HCT116 (cell line): Measurements from ENCODE around the gene UVSSA. TPM values are rescaled to one million over a fixed set of nuclear protein-coding genes. Genes with fewer than 3 reads are reported as not detected.

Source experiments
- ATAC-seq: fragments of 200-7000 bp; cut with Tn5 transposase; 2 replicates; pipeline ENCODE4 v1.9.1; 2020; ENCODE audit warnings: mild to moderate bottlenecking, moderate library complexity
- BruUV-seq: library from RNA; stranded (reverse); fragments of 400-500 nt; replicated peaks from 2 replicates; lab custom pipeline; 2021; lab: Mats Ljungman, UMichigan
- CTCF ChIA-PET: fragments of 300-600 bp; sonication (Branson Sonifier 250); formaldehyde crosslinking; loops from one replicate; lab custom pipeline; 2021; ENCODE audit warnings: antibody characterized with exemption; lab: Charles Lee
- POLR2A ChIA-PET: fragments of 300-600, 350-600 bp; sonication (Branson Sonifier 250); formaldehyde crosslinking; loops from one replicate; lab custom pipeline; 2021; ENCODE audit warnings: antibody characterized with exemption; lab: Charles Lee
- RAD21 ChIA-PET, 2 experiments: fragments of 300-600 bp; sonication (Branson Sonifier 250); formaldehyde crosslinking; loops; one replicate each; lab custom pipeline; 2023; ENCODE audit warnings: low total read pairs in 2 of 2; ENCODE audit not compliant: uncharacterized antibody in 2 of 2, unreplicated experiment in 2 of 2, low non-redundant PET in 1 of 2; lab: Charles Lee
- DNase-seq: peaks from one replicate; pipeline ENCODE4 v3.0.0-alpha.2; 2010; ENCODE audit warnings: low read depth, low spot score
- H2AFZ ChIP-seq: fragments of 200-600 bp; shearing (Covaris generic), sonication (generic); 2 replicates; pipeline ENCODE4 v1.6.1; 2017; ENCODE audit warnings: low read depth, mixed run types, mixed read lengths, antibody characterized with exemption, low read length; ENCODE audit not compliant: poor library complexity, severe bottlenecking
- H3K27ac ChIP-seq: 2 replicates; pipeline ENCODE4 v1.5.1; 2012; ENCODE audit warnings: low read depth, low read length
- H3K27me3 ChIP-seq: fragments of 200-600 bp; sonication (generic); 2 replicates; pipeline ENCODE4 v1.6.1; 2016; ENCODE audit warnings: mixed run types, low read length, mixed read lengths; ENCODE audit not compliant: insufficient read depth
- H3K36me3 ChIP-seq, 2 experiments: fragments of 200-500 bp in 1 of 2; fragments of 200-600 bp in 1 of 2; sonication (Bioruptor generic) in 1 of 2; sonication (generic) in 1 of 2; 2 replicates each; pipeline versions ENCODE4 v1.5.1 to v1.6.1; 2014 to 2016; ENCODE audit warnings: low read length in 2 of 2, inconsistent platforms in 1 of 2, mixed read lengths in 1 of 2, mixed run types in 1 of 2; ENCODE audit not compliant: insufficient read depth in 2 of 2, control insufficient read depth in 1 of 2
- H3K4me1 ChIP-seq, 2 experiments: fragments of 200-600 bp in 1 of 2; sonication (generic) in 1 of 2; 2 replicates each; pipeline versions ENCODE4 v1.5.1 to v1.6.1; 2012 to 2017; ENCODE audit warnings: low read length in 2 of 2, inconsistent platforms in 1 of 2, mild to moderate bottlenecking in 1 of 2, mixed read lengths in 1 of 2, mixed run types in 1 of 2, moderate library complexity in 1 of 2; ENCODE audit not compliant: insufficient read depth in 2 of 2, control insufficient read depth in 1 of 2
- H3K4me2 ChIP-seq: fragments of 200-600 bp; sonication (generic); 2 replicates; pipeline ENCODE4 v1.6.1; 2017; ENCODE audit warnings: mixed run types, low read length, mixed read lengths
- H3K4me3 ChIP-seq, 2 experiments: fragments of 200-600 bp in 1 of 2; sonication (generic) in 1 of 2; replicated peaks in 1 of 2; 2 replicates each; pipeline ENCODE4 v1.5.1; 2011 to 2016; ENCODE audit warnings: low read length in 2 of 2, control low read depth in 1 of 2, low read depth in 1 of 2, mild to moderate bottlenecking in 1 of 2, mixed read lengths in 1 of 2, mixed run types in 1 of 2
- H3K79me2 ChIP-seq: fragments of 200-600 bp; sonication (generic); 2 replicates; pipeline ENCODE4 v1.6.1; 2017; ENCODE audit warnings: mild to moderate bottlenecking, mixed run types, low read length, moderate library complexity, mixed read lengths; ENCODE audit not compliant: insufficient read depth
- H3K9ac ChIP-seq: fragments of 200-600 bp; sonication (generic); 2 replicates; pipeline ENCODE4 v1.6.1; 2016; ENCODE audit warnings: low read length, mixed read lengths
- H3K9me2 ChIP-seq: fragments of 200-600 bp; sonication (generic), shearing (Covaris generic); 2 replicates; pipeline ENCODE4 v1.6.1; 2017; ENCODE audit warnings: mixed run types, mild to moderate bottlenecking, moderate library complexity; ENCODE audit not compliant: insufficient read depth
- H3K9me3 ChIP-seq, 2 experiments: fragments of 200-500 bp in 1 of 2; fragments of 200-600 bp in 1 of 2; sonication (Bioruptor generic) in 1 of 2; sonication (generic) in 1 of 2; 2 replicates each; pipeline ENCODE4 v1.6.1; 2014 to 2017; ENCODE audit warnings: low read length in 2 of 2, mixed read lengths in 2 of 2, inconsistent platforms in 1 of 2, low read depth in 1 of 2, mild to moderate bottlenecking in 1 of 2, mixed run types in 1 of 2, moderate library complexity in 1 of 2; ENCODE audit not compliant: control insufficient read depth in 1 of 2, insufficient read depth in 1 of 2
- H4K20me1 ChIP-seq: fragments of 200-600 bp; sonication (generic), shearing (Covaris generic); 2 replicates; pipeline ENCODE4 v1.6.1; 2017; ENCODE audit warnings: mixed run types, mild to moderate bottlenecking, moderate library complexity; ENCODE audit not compliant: insufficient read depth
- CBX3 ChIP-seq: IDR thresholded peaks from 2 replicates; pipeline ENCODE4 v1.6.1; 2012; ENCODE audit warnings: low read depth
- EGR1 ChIP-seq: IDR thresholded peaks from 2 replicates; pipeline ENCODE4 v1.6.1; 2012; ENCODE audit warnings: low read depth
- EZH2 ChIP-seq: fragments of 200-600 bp; sonication (generic); IDR thresholded peaks from 2 replicates; pipeline ENCODE4 v1.6.1; 2017; ENCODE audit warnings: antibody characterized with exemption, mixed run types
- JUND ChIP-seq: IDR thresholded peaks from 2 replicates; pipeline ENCODE4 v1.6.1; 2012
- POLR2AphosphoS5 ChIP-seq: IDR thresholded peaks from 2 replicates; pipeline ENCODE4 v1.6.1; 2011; ENCODE audit warnings: mild to moderate bottlenecking, low read depth, low read length, moderate library complexity
- RAD21 ChIP-seq: IDR thresholded peaks from 2 replicates; pipeline ENCODE4 v1.6.1; 2012; ENCODE audit warnings: low read depth, mild to moderate bottlenecking
- SIN3A ChIP-seq: IDR thresholded peaks from 2 replicates; pipeline ENCODE4 v1.6.1; 2012; ENCODE audit warnings: low read depth
- SRF ChIP-seq: IDR thresholded peaks from 2 replicates; pipeline ENCODE4 v1.6.1; 2012; ENCODE audit warnings: low read depth
- TCF7L2 ChIP-seq: IDR thresholded peaks from 2 replicates; pipeline ENCODE4 v1.7.0; 2011; ENCODE audit warnings: borderline replicate concordance, inconsistent platforms; ENCODE audit not compliant: insufficient read depth, insufficient read length; ENCODE audit errors: extremely low read depth
- YY1 ChIP-seq: IDR thresholded peaks from 2 replicates; pipeline ENCODE4 v1.6.1; 2011; ENCODE audit warnings: low read length, low read depth, moderate library complexity, mild to moderate bottlenecking; ENCODE audit not compliant: insufficient replicate concordance; ENCODE audit errors: extremely low read depth
- ZFX ChIP-seq: fragments of 450-650 bp; IDR thresholded peaks from 2 replicates; pipeline ENCODE4 v1.6.1; 2017
- ZNF274 ChIP-seq: fragments of 200-500 bp; sonication (Bioruptor generic); IDR thresholded peaks from 2 replicates; pipeline ENCODE4 v1.6.1; 2014; ENCODE audit warnings: mild to moderate bottlenecking, low read depth, low read length, inconsistent platforms
- intact Hi-C: fragments of 100-400 bp; cut with micrococcal nuclease; formaldehyde crosslinking; loops from 2 replicates; pipeline ENCODE4 v1.10.0; 2022
- total RNA-seq: library from RNA; stranded (reverse); gene quantifications from one replicate; pipeline ENCODE4 v1.2.1, GENCODE V29; 2021; ENCODE audit not compliant: unreplicated experiment
- TF ChIP-seq, protein P1 (sequence below): IDR thresholded peaks from 2 replicates; pipeline ENCODE4 v1.6.1; 2011; ENCODE audit warnings: mild to moderate bottlenecking, low read length, moderate library complexity; ENCODE audit not compliant: insufficient replicate concordance; ENCODE audit errors: extremely low read depth
- TF ChIP-seq, protein P2 (sequence below), 3 experiments: fragments of 200-600 bp in 1 of 3; sonication (generic) in 1 of 3; IDR thresholded peaks in 2 of 3; conservative IDR thresholded peaks in 1 of 3; 2 replicates each; pipeline ENCODE4 v1.5.1; 2012 to 2017; ENCODE audit warnings: low read depth in 2 of 3, low read length in 2 of 3, antibody characterized with exemption in 1 of 3, borderline replicate concordance in 1 of 3, control low read depth in 1 of 3, mild to moderate bottlenecking in 1 of 3, mixed read lengths in 1 of 3, mixed run types in 1 of 3, moderate library complexity in 1 of 3; ENCODE audit not compliant: insufficient read depth in 1 of 3

UVSSA gene
- total RNA-seq, 1 experiment from 2014 or later, result 30.5 TPM

- H3K4me3 ChIP-seq, result no peak overlapping the region
- no peaks in the 10 kb centered on the region for H3K27me3 ChIP-seq
- POLR2A ChIA-PET, result no interaction called here
- DNase-seq (no peak), ATAC-seq (no peak)
- H3K4me2 ChIP-seq, result no peak overlapping the region
- H3K27ac ChIP-seq, result no peak overlapping the region
- CTCF ChIA-PET, result no interaction called here
- H3K79me2 ChIP-seq, result no peaks in the 10 kb centered on the region
- intact Hi-C loops, result no loop called here
- H3K9ac ChIP-seq, result no peak overlapping the region
- H3K9me2 ChIP-seq, result no peaks in the 10 kb centered on the region
- H3K4me1 ChIP-seq, result no peaks in the 10 kb centered on the region
- no TSS peak for BruUV-seq
- peaks cover 0 to 9% of the 10 kb centered on the region in 2 experiments; a peak in 1 of 4 replicates for H3K9me3 ChIP-seq
- no peak overlapping the region for H2AFZ ChIP-seq
- no peak for TF ChIP-seq SIN3A
- TF ChIP-seq ZFX, result no peak
- TF ChIP-seq EZH2, result no peak
- TF ChIP-seq SRF, result no peak
- TF ChIP-seq EGR1, result no peak
- TF ChIP-seq, protein P1, sequence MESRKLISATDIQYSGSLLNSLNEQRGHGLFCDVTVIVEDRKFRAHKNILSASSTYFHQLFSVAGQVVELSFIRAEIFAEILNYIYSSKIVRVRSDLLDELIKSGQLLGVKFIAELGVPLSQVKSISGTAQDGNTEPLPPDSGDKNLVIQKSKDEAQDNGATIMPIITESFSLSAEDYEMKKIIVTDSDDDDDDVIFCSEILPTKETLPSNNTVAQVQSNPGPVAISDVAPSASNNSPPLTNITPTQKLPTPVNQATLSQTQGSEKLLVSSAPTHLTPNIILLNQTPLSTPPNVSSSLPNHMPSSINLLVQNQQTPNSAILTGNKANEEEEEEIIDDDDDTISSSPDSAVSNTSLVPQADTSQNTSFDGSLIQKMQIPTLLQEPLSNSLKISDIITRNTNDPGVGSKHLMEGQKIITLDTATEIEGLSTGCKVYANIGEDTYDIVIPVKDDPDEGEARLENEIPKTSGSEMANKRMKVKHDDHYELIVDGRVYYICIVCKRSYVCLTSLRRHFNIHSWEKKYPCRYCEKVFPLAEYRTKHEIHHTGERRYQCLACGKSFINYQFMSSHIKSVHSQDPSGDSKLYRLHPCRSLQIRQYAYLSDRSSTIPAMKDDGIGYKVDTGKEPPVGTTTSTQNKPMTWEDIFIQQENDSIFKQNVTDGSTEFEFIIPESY, result no peak
- TF ChIP-seq CBX3, result no peak
- no peak for TF ChIP-seq RAD21
- TF ChIP-seq, protein P2, sequence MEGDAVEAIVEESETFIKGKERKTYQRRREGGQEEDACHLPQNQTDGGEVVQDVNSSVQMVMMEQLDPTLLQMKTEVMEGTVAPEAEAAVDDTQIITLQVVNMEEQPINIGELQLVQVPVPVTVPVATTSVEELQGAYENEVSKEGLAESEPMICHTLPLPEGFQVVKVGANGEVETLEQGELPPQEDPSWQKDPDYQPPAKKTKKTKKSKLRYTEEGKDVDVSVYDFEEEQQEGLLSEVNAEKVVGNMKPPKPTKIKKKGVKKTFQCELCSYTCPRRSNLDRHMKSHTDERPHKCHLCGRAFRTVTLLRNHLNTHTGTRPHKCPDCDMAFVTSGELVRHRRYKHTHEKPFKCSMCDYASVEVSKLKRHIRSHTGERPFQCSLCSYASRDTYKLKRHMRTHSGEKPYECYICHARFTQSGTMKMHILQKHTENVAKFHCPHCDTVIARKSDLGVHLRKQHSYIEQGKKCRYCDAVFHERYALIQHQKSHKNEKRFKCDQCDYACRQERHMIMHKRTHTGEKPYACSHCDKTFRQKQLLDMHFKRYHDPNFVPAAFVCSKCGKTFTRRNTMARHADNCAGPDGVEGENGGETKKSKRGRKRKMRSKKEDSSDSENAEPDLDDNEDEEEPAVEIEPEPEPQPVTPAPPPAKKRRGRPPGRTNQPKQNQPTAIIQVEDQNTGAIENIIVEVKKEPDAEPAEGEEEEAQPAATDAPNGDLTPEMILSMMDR (IDR thresholded peaks at IDR 0.05 in 2 of 3, conservative IDR thresholded peaks at IDR 0.05 in 1 of 3; ENCODE audit: borderline replicate concordance in 1 of 3, insufficient read depth in 1 of 3, low read depth in 2 of 3, low read length in 2 of 3), result no peak
- no peak for TF ChIP-seq POLR2AphosphoS5
- no peak for TF ChIP-seq TCF7L2
- no peak for TF ChIP-seq YY1
- TF ChIP-seq JUND, result no peak
- TF ChIP-seq ZNF274, result no peak
- RAD21 ChIA-PET, result no interaction called here
- peaks cover 2 to 4% of the 10 kb centered on the region in 2 experiments; a peak in 1 of 4 replicates for H3K36me3 ChIP-seq
- no peaks in the 10 kb centered on the region for H4K20me1 ChIP-seq
Observed at GRCh38 chr4:1384675-1385372, 37.8 kb downstream of the UVSSA start.
